Endothelial cell of umbilical vein (primary cell): Measurements from ENCODE around the gene SLFN11. TPM values are rescaled to one million over a fixed set of nuclear protein-coding genes. Genes with fewer than 3 reads are reported as not detected.

Experiments used
- BruUV-seq: library from RNA; stranded (reverse); fragments of 400-500 nt; replicated peaks from 2 replicates; lab custom pipeline; 2021; lab: Mats Ljungman, UMichigan
- CTCF ChIA-PET: fragments of 300-600, 350-600 bp; sonication (Branson Sonifier 250); formaldehyde crosslinking; loops from one replicate; lab custom pipeline; 2021; ENCODE audit warnings: antibody characterized with exemption, inconsistent platforms; lab: Charles Lee
- POLR2A ChIA-PET: fragments of 300-600, 350-600 bp; sonication (Branson Sonifier 250); formaldehyde crosslinking; loops from one replicate; lab custom pipeline; 2021; ENCODE audit warnings: antibody characterized with exemption, inconsistent platforms; lab: Charles Lee
- DNase-seq: peaks from one replicate; pipeline ENCODE4 v3.0.0-alpha.2; 2011; ENCODE audit warnings: low read depth, low spot score
- FAIRE-seq: peaks from 2 replicates; lab custom pipeline; 2011; peaks lifted over from hg19 to GRCh38; lab: Jason Lieb, UNC
- H2AFZ ChIP-seq: 2 replicates; pipeline ENCODE4 v1.6.0; 2012; ENCODE audit warnings: low read depth, low read length, control low read depth, inconsistent platforms
- H3K27ac ChIP-seq: 2 replicates; pipeline ENCODE4 v1.5.1; 2011; ENCODE audit warnings: low read depth, mild to moderate bottlenecking, control low read depth, low read length, moderate library complexity; ENCODE audit not compliant: insufficient read depth
- H3K27me3 ChIP-seq, 2 experiments: 2 replicates each; pipeline versions ENCODE4 v1.6.0 to v1.6.1; 2011; ENCODE audit warnings: low read length in 2 of 2, mixed read lengths in 1 of 2; ENCODE audit not compliant: control insufficient read depth in 2 of 2, insufficient read depth in 2 of 2
- H3K36me3 ChIP-seq, 2 experiments: 2 replicates in 1 of 2; 3 replicates in 1 of 2; pipeline ENCODE4 v1.5.1; 2011; ENCODE audit warnings: low read length in 2 of 2, mild to moderate bottlenecking in 1 of 2, moderate library complexity in 1 of 2; ENCODE audit not compliant: control insufficient read depth in 2 of 2, insufficient read depth in 2 of 2; ENCODE audit errors: extremely low read depth in 1 of 2
- H3K4me1 ChIP-seq: 3 replicates; pipeline ENCODE4 v1.5.1; 2011; ENCODE audit warnings: mild to moderate bottlenecking, low read length; ENCODE audit not compliant: control insufficient read depth, insufficient read depth; ENCODE audit errors: extremely low read depth
- H3K4me2 ChIP-seq: 2 replicates; pipeline ENCODE4 v1.6.1; 2011; ENCODE audit warnings: low read length, control low read depth, mixed read lengths; ENCODE audit not compliant: insufficient read depth
- H3K4me3 ChIP-seq, 3 experiments: fragments of 200-600 bp in 1 of 3; sonication (generic), shearing (Covaris generic) in 1 of 3; replicated peaks in 1 of 3; 2 replicates each; pipeline ENCODE4 v1.5.1; 2011 to 2016; ENCODE audit warnings: control low read depth in 3 of 3, low read length in 3 of 3, mild to moderate bottlenecking in 2 of 3, inconsistent platforms in 1 of 3, low read depth in 1 of 3, moderate library complexity in 1 of 3; ENCODE audit not compliant: insufficient read depth in 1 of 3
- H3K79me2 ChIP-seq: 2 replicates; pipeline ENCODE4 v1.6.0; 2012; ENCODE audit warnings: low read length, inconsistent platforms; ENCODE audit not compliant: control insufficient read depth, insufficient read depth
- H3K9ac ChIP-seq: replicated peaks from 2 replicates; pipeline ENCODE3; 2011; ENCODE audit warnings: low read length, control low read depth; ENCODE audit not compliant: insufficient read depth; ENCODE audit errors: extremely low read depth
- H3K9me1 ChIP-seq: replicated peaks from 3 replicates; pipeline ENCODE4 v1.6.0; 2011; ENCODE audit warnings: mild to moderate bottlenecking, low read length; ENCODE audit not compliant: control insufficient read depth, insufficient read depth; ENCODE audit errors: extremely low read depth
- H3K9me3 ChIP-seq: replicated peaks from 2 replicates; pipeline ENCODE4 v1.5.1; 2012; ENCODE audit warnings: low read length, inconsistent platforms; ENCODE audit not compliant: control insufficient read depth, insufficient read depth
- H4K20me1 ChIP-seq: replicated peaks from 2 replicates; pipeline ENCODE3; 2011; ENCODE audit warnings: mild to moderate bottlenecking, low read length; ENCODE audit not compliant: control insufficient read depth, insufficient read depth; ENCODE audit errors: extremely low read depth
- CTCF ChIP-seq, 2 donors: IDR thresholded peaks; 1 replicate in 1 of 2; 2 replicates in 1 of 2; pipeline ENCODE4 v1.5.1; 2011; ENCODE audit warnings: low read length in 2 of 2, mild to moderate bottlenecking in 2 of 2, moderate library complexity in 2 of 2, control low read depth in 1 of 2, inconsistent platforms in 1 of 2, low read depth in 1 of 2; ENCODE audit not compliant: insufficient read depth in 1 of 2; ENCODE audit errors: extremely low read depth in 1 of 2
- EZH2 ChIP-seq: IDR thresholded peaks from 2 replicates; pipeline ENCODE4 v1.6.1; 2012; ENCODE audit warnings: borderline replicate concordance, low read depth, mild to moderate bottlenecking, moderate library complexity, low read length, inconsistent platforms; ENCODE audit not compliant: severe bottlenecking
- FOS ChIP-seq: IDR thresholded peaks from 2 replicates; pipeline ENCODE4 v1.6.1; 2011; ENCODE audit warnings: mild to moderate bottlenecking, low read length, moderate library complexity, borderline replicate concordance; ENCODE audit not compliant: insufficient read depth
- GATA2 ChIP-seq: IDR thresholded peaks from 2 replicates; pipeline ENCODE4 v1.7.0; 2011; ENCODE audit warnings: low read depth, mild to moderate bottlenecking, moderate library complexity, mixed read lengths, low read length; ENCODE audit not compliant: insufficient read length, insufficient read depth
- JUN ChIP-seq: IDR thresholded peaks from 2 replicates; pipeline ENCODE4 v1.6.1; 2011; ENCODE audit warnings: borderline replicate concordance, low read depth; ENCODE audit not compliant: insufficient read length, insufficient read depth
- MYC ChIP-seq: IDR thresholded peaks from one replicate; pipeline ENCODE4 v1.6.1; 2011; ENCODE audit warnings: mild to moderate bottlenecking, low read depth, low read length
- POLR2A ChIP-seq: IDR thresholded peaks from 2 replicates; pipeline ENCODE4 v1.6.1; 2012; ENCODE audit warnings: low read depth, mild to moderate bottlenecking, control low read depth, low read length
- POLR2AphosphoS5 ChIP-seq: IDR thresholded peaks from 2 replicates; pipeline ENCODE4 v1.6.1; 2012; ENCODE audit warnings: low read depth, mild to moderate bottlenecking, control low read depth, low read length, moderate library complexity; ENCODE audit not compliant: insufficient read depth
- dilution Hi-C: fragments of 300-500 bp; cut with MboI; formaldehyde crosslinking; loops from one replicate; pipeline ENCODE4 v1.15.0; 2019; ENCODE audit warnings: low sequenced_read_pairs; ENCODE audit not compliant: extremely low pct_ligation_motif_present
- intact Hi-C: fragments of 100-400 bp; cut with micrococcal nuclease; formaldehyde crosslinking; loops from one replicate; pipeline ENCODE4 v1.10.0; 2022
- polyA plus RNA-seq, 4 experiments: library from polyadenylated mRNA; depleted of rRNA in 3 of 4; stranded (reverse) in 3 of 4; unstranded in 1 of 4; fragments of >200 nt; gene quantifications; 2 replicates each; pipeline versions ENCODE4 v1.2.1 to v1.2.3, GENCODE V29; 2011 to 2012; ENCODE audit warnings: missing spikeins in 1 of 4
- total RNA-seq: library from RNA; stranded (reverse); gene quantifications from 2 replicates; pipeline ENCODE4 v1.2.3, GENCODE V29; 2021
- TF ChIP-seq, protein P1 (sequence below): IDR thresholded peaks from 2 replicates; pipeline ENCODE4 v1.6.1; 2011; ENCODE audit not compliant: insufficient read depth, insufficient read length

The SLFN11 gene
- total and polyA plus RNA-seq, 2 donors (not counting 3 experiments of a cell fraction or from before 2014, with no cell fraction given): 37.0 to 110 TPM

- Histone ChIP-seq H3K79me2 (no peaks in the 10 kb centered on the region), H3K4me3 (no peak overlapping the region), H2AFZ (no peak overlapping the region), H3K27me3 (peaks cover 5 to 8% of the 10 kb centered on the region in 2 experiments), H3K36me3 (no peaks in the 10 kb centered on the region), H3K4me2 (no peak overlapping the region), H3K9me3 (no peaks in the 10 kb centered on the region), H3K27ac (no peak overlapping the region), H3K9ac (no peak overlapping the region), H3K9me1 (no peaks in the 10 kb centered on the region), H3K4me1 (no peaks in the 10 kb centered on the region), H4K20me1 (no peaks in the 10 kb centered on the region)
- FAIRE-seq (no peak), DNase-seq (no peak)
- TF ChIP-seq CTCF (IDR thresholded peaks at IDR 0.05; ENCODE audit: extremely low read depth in 1 of 2, insufficient read depth in 1 of 2, low read depth in 1 of 2, low read length in 2 of 2): no peak
- no peak for TF ChIP-seq FOS
- TF ChIP-seq, protein P1, sequence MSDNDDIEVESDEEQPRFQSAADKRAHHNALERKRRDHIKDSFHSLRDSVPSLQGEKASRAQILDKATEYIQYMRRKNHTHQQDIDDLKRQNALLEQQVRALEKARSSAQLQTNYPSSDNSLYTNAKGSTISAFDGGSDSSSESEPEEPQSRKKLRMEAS: no peak
- no peak for TF ChIP-seq POLR2A
- no peak for TF ChIP-seq JUN
- TF ChIP-seq GATA2: no peak
- ChIA-PET CTCF (no interaction called here), POLR2A (no interaction called here)
- BruUV-seq: no TSS peak
- intact Hi-C loops (no loop called here), dilution Hi-C loops (no loop called here)
Observed at GRCh38 chr17:35387496-35387895, 14.1 kb upstream of the SLFN11 start.

- POLR2A ChIA-PET: no interaction called here
- no peak overlapping the region for H3K9ac ChIP-seq
- no TSS peak for BruUV-seq
- H3K4me2 ChIP-seq: no peak overlapping the region
- H3K36me3 ChIP-seq: no peaks in the 10 kb centered on the region
- DNase-seq (no peak), FAIRE-seq (no peak)
- CTCF ChIA-PET: no interaction called here
- H3K4me1 ChIP-seq: peaks cover 18% of the 10 kb centered on the region
- H3K27me3 ChIP-seq: no peaks in the 10 kb centered on the region
- H3K27ac ChIP-seq: no peak overlapping the region
- intact Hi-C loops (loop anchor here (10.0 kb wide), 2 partner anchors 427 to 1123 kb away; partner anchors contain the start of genes CCL2 and TAF15), dilution Hi-C loops (no loop called here)
- H3K79me2 ChIP-seq: peaks cover 7% of the 10 kb centered on the region
- H2AFZ ChIP-seq: no peak overlapping the region
- no peak overlapping the region for H3K4me3 ChIP-seq
- no peaks in the 10 kb centered on the region for H3K9me1 ChIP-seq
- TF ChIP-seq, protein P1: no peak
- TF ChIP-seq POLR2A (no peak), EZH2 (no peak), POLR2AphosphoS5 (no peak), JUN (no peak), GATA2 (no peak), FOS (no peak), CTCF (IDR thresholded peaks at IDR 0.05; ENCODE audit: extremely low read depth in 1 of 2, insufficient read depth in 1 of 2, low read depth in 1 of 2, low read length in 2 of 2) (no peak), MYC (no peak)
- H3K9me3 ChIP-seq: no peaks in the 10 kb centered on the region
- H4K20me1 ChIP-seq: no peaks in the 10 kb centered on the region
Observed at GRCh38 chr17:35377706-35378105, 4.3 kb upstream of the SLFN11 start.
